Nucleus accumbens (tissue), 56 donors: ENCODE data around the gene APBA1.

Experiments used
- DNase-seq, 56 donors: peaks; one replicate each; lab custom pipeline; 2025; lab: John Stamatoyannopoulos, UW

APBA1 gene

GRCh38 chr9:69380301-69380700 is 291.9 kb downstream of the APBA1 start:
- no peak for DNase-seq

- DNase-seq: no peak
Observed at GRCh38 chr9:69379270-69379982, 292.7 kb downstream of the APBA1 start.

GRCh38 chr9:69377981-69378380 is 294.2 kb downstream of the APBA1 start:
- DNase-seq: no peak
